Measurements from ENCODE around the gene SLC25A1.
"Not testable (repeated sequence)": the region's sequence is repeated elsewhere in the genome, so short reads cannot be mapped to it uniquely, and the experiment has no call there.

The SLC25A1 gene

DNA sequence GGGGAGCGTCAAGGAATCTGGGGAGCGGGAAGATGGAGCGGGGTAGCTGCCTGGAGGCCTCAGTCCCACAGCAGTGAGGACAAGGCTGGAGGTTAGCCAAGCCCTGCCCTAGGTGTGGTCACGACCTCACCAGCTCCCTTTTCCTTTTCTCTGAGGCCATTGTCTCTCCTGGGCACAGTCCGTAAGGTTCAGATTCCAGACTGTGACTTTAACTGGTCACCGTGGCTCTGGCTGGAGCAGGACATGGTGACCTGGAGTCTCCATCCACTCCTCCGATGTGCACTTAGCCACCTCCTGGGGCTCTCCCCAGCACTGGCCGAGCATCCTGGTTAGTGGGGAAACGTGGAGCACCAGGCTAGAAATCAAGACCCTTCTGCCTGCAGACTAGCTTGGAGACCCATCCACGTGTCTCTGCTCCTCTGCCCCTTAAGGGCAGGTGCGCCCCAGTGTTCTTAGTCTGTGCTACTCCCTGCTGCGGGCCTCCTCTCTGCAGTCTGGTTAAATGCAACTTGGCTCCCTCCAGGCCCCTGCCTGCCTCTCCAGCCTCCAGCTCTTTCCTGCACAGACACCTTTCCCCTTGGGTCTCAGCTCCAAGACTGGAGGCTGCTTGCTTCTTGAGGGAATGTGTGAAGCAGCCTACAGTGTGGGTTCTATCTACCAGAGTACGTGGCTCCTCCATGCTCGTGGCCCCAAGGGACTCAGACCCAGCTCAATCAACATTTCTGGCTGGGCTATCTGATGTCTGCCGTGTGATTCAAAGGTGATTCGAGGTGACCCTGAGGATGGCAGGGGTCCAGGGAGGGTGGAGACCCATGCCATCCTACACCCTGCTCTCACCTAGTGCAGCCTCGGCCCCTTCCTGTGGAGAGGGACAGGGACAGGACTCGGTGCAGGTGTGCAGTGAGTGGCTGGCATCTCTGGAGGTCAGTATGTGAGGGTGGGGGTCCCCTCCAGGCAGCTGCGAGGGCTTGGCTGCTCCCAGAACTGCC, 5.2 kb downstream of the SLC25A1 start:
- no peak for TF ChIP-seq GATA1 (IDR thresholded peaks at IDR 0.05; ENCODE audit: low read depth, low read length)
- no peak for TF ChIP-seq POLR2A (IDR thresholded peaks at IDR 0.05; ENCODE audit: low read length)
- DNase-seq = peak in 1 of 2 experiments; percentile 32

DNA sequence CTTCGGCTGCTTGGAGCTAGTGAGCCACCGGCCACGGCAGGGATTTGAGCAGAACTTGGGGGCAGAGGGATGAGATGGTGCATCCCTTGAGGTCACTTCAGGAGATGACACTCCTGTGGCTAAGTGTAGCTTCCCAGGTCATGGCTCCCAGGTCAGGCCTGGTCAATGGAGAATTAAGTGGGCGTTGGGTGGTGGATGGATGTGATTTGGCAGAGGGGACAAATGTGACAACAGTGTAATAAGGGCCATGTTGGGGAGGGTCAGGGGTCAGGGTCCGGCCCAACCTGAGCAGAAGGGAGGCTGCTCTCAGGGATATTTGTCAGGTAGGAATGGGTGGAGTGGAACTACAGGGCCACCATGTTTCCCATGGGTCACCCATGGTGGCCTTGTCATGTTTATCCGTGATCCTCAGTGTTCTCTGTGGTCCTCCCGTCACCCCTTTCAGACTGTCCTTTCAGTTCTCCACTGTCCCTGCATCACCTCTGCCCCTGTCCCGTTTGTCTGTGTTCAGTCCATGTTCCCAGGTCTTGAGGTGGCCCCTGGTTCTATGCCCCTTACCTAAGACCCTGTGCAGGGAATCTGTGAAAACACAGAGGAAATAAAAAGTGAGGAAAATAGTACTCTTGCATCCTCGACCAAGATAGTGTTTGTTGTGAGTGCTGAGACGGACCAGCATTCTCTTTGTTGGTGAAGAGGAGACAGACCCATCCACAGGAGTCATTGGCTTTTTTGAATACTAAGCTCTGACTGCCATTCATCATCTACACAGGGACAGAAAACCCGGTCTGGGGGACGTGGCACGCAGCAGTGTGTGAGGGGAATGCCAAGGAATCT, 6.1 kb downstream of the SLC25A1 start:
- peak in 1 of 2 experiments; percentile 24 for DNase-seq
- TF ChIP-seq GATA1 (IDR thresholded peaks at IDR 0.05; ENCODE audit: low read depth, low read length) = no peak
- no peak for TF ChIP-seq POLR2A (IDR thresholded peaks at IDR 0.05; ENCODE audit: low read length)

DNA sequence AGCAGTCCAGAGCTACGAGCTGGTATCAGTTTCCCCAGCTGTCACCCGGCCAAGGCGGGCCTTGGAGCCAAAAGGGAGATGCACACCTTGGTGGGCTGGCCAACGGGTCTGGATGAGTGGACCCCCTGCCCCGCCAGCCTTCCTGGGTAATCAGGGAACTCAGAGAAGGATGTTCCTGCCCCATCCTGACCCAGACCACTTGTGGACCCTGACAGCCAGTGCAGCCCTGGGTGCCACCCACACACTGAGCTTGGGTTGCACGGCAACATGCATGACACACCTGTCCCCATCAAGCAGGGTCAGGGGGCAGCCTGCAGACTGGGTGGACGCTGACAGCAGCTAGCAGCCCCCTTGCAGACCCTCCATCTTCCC, 8.6 kb downstream of the SLC25A1 start:
- no peak for DNase-seq
- no peak for TF ChIP-seq GATA1 (IDR thresholded peaks at IDR 0.05; ENCODE audit: low read depth, low read length)

DNA sequence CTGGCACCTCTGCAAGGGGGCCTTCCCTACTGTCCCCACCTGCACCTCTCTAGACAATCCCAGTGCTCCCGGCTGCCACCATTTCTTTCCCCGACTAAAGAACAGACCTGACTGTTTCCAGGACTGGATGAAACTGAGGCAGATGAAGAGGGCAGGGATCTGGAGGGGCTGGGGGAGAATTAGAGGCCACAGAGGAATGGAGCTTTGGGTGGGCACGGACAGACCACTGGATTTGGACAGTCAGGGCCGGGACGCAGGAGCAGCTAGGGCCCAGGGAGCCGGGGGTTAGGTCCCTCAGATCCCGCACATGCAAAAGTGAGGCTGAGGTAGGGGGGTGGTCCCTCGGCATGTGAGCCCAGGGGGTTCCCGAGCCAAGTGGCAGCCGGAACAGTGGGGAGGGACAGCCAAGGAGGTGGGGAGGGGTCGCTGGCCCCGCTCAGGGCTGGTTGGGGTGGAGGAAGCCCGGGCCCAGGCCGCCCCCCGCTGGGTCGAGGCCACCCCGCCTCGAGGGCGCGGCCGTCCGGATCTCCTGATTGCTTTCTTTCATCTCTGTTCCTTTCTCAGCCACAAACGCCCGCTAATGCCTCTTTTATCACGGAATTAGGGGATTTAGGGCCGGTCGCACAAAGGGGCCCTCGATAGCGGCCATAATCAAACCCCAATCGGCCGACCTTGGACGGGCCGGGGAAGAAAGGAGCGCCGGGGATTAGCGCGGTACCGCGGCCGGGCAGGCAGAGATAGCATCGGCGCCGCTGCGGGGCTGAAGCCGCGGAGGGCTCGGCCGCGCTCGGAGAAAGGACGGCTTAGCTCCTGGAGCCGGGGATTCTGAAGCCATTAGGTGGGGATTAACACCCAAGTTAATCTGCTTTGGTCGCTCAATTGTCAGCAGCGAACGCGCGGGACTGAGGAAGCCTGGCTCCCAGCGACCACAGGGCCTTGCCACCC, 9.3 kb downstream of the SLC25A1 start:
- TF ChIP-seq POLR2A (IDR thresholded peaks at IDR 0.05; ENCODE audit: low read length) (no peak), GATA1 (IDR thresholded peaks at IDR 0.05; ENCODE audit: low read depth, low read length) (no peak)
- DNase-seq = peak; percentile 38 to 40

DNA sequence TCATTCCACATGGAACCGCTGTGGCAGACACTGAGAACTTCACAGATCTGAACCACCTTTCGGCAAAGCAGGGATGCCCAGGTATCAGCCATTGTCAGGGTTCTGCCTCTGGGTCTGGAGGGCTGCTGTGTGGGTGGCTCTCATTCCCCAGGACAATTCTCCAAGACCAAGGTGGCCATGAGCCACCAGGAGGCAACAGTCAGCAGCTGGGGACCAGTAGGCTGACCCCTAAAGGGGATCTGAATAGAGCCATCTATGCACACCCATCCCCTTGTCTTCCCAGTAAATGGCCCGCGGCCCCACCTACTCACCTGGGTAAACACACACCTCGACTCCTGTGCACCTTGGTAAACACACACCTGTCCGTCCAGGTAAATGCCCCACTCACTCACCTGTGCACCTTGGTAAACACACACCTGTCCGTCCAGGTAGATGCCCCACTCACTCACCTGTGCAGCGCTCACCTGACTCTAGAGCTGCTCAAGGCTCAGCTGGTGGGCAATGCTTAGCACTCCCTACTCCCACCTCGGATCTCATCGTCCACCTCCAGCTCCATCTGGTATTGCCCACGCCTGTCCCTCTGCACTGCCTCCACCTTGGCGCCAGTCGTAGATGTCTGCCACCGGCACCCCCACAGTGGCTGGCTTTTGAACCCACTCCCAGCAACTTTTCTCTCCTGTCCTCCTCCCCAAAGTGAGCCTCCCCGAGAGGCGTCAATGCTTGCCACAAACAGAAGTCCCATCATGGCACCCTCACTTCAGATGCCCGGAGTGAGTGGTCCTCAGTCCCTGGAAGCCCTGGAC, 10.2 kb downstream of the SLC25A1 start:
- TF ChIP-seq GATA1 (IDR thresholded peaks at IDR 0.05; ENCODE audit: low read depth, low read length) (no peak), POLR2A (IDR thresholded peaks at IDR 0.05; ENCODE audit: low read length) (no peak)
- no peak for DNase-seq

DNA sequence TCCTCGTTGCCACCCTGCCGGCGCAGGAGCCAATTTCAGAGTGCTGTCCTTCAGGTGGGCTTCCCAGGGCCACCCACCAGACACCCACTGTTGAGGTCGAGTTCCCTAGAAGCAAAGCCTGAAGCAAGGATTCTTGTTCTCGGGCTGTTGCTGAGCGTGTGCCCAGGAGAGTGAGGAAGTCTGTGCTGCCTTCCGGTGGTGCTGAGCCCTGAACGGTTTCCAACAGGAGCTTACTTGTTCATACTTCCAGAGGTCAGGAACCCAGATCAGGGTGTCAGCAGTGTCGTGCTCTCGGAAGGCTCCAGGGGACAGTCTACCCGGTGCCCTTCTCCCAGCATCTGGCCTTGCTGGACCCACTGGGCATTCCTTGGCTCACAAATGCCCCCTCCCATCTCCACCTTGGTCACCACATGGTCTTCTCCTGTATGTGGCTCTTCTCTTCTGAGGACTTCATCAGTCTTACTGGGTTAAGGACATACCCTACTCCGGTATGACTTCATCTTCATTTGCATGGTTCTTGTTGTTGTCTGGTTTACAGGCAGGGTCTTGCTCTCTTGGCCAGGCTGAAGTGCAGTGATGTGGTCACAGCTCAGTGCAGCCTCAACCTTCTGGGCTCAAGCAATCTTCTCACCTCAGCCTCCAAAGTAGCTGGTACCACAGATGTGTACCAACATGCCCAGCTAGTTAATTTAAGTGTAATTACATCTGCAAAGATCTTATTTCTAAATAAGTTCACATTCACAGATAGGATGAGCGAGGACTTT, 11.2 kb downstream of the SLC25A1 start:
- no peak for DNase-seq
- TF ChIP-seq POLR2A (IDR thresholded peaks at IDR 0.05; ENCODE audit: low read length) = no peak
- TF ChIP-seq GATA1 (IDR thresholded peaks at IDR 0.05; ENCODE audit: low read depth, low read length) = no peak

DNA sequence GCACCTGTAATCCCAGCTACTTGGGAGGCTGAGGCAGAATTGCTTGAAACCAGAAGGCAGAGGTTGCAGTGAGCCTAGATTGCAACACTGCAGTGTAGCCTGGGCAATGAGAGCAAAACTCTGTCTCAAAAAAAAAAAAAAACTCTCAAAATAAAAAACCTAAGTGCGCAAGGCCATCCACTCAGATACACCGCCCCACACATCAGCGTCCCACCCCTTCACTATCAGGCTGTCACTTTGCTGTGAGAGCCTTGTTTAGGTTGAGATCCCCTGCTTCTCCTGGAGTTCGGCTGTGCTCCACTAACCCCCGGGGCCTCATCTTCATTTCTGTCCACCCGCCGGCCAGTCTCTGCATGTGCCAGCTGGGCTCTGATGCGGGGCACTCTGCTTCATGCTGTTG, 12.1 kb downstream of the SLC25A1 start:
- no peak for TF ChIP-seq GATA1 (IDR thresholded peaks at IDR 0.05; ENCODE audit: low read depth, low read length)
- DNase-seq = no peak

DNA sequence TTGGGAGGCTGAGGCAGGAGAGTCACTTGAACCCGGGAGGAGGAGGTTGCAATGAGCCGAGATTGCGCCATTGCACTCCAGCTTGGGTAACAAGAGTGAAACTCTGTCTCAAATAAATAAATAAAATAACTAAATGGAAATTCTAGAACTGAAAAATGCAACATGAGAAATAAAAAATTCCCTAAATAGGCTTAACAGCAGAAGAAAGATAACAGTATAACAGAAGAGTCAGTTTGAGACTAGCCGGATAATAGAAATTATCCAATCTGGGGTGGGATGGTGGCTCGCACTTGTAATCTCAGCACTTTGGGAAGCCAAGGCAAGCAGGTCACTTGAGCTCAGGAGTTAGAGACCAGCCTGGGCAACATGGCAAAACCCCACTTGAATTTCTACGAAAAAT, 14.1 kb downstream of the SLC25A1 start:
- no peak for TF ChIP-seq GATA1 (IDR thresholded peaks at IDR 0.05; ENCODE audit: low read depth, low read length)
- TF ChIP-seq POLR2A (IDR thresholded peaks at IDR 0.05; ENCODE audit: low read length) = no peak
- DNase-seq = no peak

DNA sequence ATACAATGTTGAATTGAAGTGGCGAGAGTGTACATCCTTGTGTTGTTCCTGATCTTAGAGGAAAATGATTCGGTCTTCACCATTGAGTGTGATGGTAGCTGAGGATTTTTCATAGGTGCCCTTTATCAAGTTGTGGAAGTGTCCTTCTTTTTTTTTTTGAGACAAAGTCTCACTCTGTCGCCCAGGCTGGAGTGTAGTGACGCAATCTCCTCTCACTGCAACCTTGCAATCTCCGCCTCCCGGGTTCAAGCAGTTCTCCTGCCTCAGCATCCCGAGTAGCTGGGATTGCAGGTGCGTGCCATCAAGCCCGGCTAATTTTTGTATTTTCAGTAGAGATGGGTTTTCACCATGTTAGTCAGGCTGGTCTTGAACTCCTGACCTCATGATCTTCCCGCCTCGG, 19.9 kb downstream of the SLC25A1 start:
- not testable (repeated sequence) for DNase-seq

DNA sequence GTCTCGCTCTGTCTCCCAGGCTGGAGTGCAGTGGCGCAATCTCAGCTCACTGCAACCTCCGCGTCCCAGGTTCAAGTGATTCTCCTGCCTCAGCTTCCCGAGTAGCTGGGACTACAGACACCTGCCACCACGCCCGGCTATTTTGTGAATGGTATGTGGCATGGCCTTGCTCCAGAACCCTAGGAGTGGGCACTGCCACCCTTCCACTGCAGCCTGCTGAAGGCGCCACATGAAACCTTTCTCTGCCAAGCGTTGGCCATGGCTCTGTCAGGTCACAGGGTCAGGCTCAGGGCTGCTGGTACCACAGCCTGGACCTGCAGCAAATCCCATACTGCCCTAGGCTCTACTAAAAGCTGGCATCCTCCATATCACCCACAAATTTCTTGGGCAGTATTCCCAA, 22.4 kb downstream of the SLC25A1 start:
- DNase-seq = not testable (repeated sequence)

DNA sequence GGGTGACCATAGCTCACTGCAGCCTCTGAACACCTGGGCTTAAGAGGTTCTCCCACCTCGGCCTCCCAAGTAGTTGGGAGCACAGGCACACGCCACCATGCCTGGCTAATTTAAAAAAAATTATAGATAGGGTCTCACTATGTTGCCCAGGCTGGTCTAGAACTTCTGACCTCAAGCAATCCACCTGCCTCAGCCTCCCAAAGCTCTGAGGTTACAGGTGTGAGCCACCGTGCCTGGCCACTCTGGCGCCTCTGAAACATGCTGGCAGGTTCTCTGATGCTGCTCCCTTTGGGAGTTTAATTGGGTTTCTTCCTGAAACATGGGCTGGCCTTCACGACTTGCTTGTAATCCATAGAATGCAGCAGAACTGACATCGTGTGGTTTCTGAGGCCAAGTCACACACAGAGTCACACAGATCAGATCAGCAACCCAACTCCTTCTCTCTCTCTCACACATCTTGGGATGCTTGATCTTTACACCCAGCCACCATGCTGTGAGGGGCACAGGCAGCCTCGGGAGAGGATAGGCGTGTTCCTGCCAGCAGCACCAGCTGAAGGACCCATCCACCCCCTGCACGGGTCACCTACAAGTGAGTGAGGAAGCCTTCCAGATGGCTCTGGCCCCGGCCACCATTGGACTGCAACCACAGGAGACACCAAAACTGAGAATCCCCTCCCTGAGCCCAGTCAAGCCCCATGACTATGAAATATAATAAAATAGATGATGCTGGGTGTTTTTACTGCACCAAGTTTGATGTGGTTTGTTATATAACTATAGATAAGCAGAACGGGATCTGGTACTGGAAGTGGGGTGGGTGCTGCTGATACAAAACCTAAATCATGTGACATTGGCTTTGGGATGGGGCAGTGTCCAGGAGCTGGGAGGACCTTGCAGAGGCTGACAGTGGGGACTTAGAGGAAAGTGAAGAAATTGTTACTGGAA, 25.3 kb downstream of the SLC25A1 start:
- TF ChIP-seq POLR2A (IDR thresholded peaks at IDR 0.05; ENCODE audit: low read length) = no peak
- TF ChIP-seq GATA1 (IDR thresholded peaks at IDR 0.05; ENCODE audit: low read depth, low read length) = no peak

More for the DNA sequence above, 25.3 kb downstream of the SLC25A1 start:
- no peak for DNase-seq

All from erythroblast (primary cell).